ENCODE results near the gene PRR20G. TPM values are rescaled to one million over a fixed set of nuclear protein-coding genes. Genes with fewer than 3 reads are reported as not detected.

Gene PRR20G
- total RNA-seq = not detected

- Mint-ChIP-seq H3K9me3 (no peaks in the 10 kb centered on the region), H3K27ac (no peak within 1 kb of the TSS), H3K4me3 (no peak within 1 kb of the TSS), H3K36me3 (ENCODE audit: low read depth) (no peaks in the 10 kb centered on the region), H3K4me1 (no peaks in the 10 kb centered on the region), H3K27me3 (no peaks in the 10 kb centered on the region)
- ChIA-PET CTCF (interaction anchor here (1.5 kb wide), 1 partner anchor 14 kb away, joined by 3 read pairs; no protein-coding TSS in a partner anchor), POLR2A (no interaction called here)
- DNase-seq = no peak
These were observed at the start of gene PRR20G for GRCh38 chr3:127287840-127288239. Gene PRR20G, minus strand, starts transcription at chr3:127288046. Its CDS starts 681 bp downstream, at chr3:127287365.

DNA sequence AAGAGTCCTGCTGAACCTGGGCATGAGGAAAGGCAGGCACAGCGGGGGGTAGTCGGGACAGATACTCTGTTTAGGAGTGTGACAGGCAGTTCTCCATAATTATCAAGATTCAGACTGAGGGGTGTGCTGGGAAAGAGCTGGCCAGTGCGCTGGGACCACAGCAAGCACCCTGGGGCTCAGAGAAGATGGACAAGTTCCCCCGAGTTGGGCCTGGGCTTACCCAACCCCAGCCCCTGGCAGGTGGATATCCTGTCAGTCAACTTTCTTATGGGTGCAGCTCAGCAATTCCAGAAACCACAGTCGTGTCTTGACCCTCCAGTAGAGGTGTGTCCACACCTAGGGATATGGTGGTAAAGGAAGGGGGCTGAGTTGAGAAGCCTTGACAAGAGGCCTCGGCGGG lies 49.2 kb upstream of the PRR20G start:
- POLR2A ChIA-PET = no interaction called here
- no peak overlapping the region for H3K27ac Mint-ChIP-seq
- H3K9me3 Mint-ChIP-seq = peaks cover 8% of the 10 kb centered on the region
- CTCF ChIA-PET = no interaction called here
- H3K4me3 Mint-ChIP-seq = no peak overlapping the region
- no peaks in the 10 kb centered on the region for H3K4me1 Mint-ChIP-seq
- DNase-seq = no peak
- peaks cover 15% of the 10 kb centered on the region for H3K27me3 Mint-ChIP-seq
- H3K36me3 Mint-ChIP-seq (ENCODE audit: low read depth) = no peaks in the 10 kb centered on the region

DNA sequence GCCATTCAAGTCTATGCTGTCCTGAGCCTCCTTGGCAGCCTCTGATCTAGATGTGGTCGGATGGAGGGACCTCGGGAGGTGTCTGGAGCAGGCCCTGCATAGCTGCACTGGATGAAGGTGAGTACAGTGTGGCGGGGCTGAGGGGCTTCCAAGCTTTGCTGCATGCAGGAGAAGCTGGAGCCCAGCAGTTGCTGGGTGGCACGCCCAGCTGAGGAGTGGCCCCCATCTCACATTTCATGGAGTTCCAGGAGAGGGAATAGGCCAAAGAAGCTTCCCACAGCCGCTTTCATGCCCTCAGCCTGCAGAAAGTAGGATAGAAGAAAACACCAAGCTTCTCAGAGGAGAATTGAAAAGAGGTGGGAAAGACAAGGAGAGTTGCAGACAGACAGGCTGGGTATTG lies 48.3 kb upstream of the PRR20G start:
- Mint-ChIP-seq H3K9me3 (peaks cover 8% of the 10 kb centered on the region), H3K4me3 (no peak overlapping the region), H3K4me1 (no peaks in the 10 kb centered on the region), H3K36me3 (ENCODE audit: low read depth) (no peaks in the 10 kb centered on the region), H3K27ac (no peak overlapping the region), H3K27me3 (peaks cover 15% of the 10 kb centered on the region)
- ChIA-PET POLR2A (no interaction called here), CTCF (no interaction called here)
- no peak for DNase-seq

GRCh38 chr3:127330385-127330784 lies 42.5 kb upstream of the PRR20G start:
- H3K27me3 Mint-ChIP-seq = peaks cover 2% of the 10 kb centered on the region
- no peak overlapping the region for H3K4me3 Mint-ChIP-seq
- H3K4me1 Mint-ChIP-seq = no peaks in the 10 kb centered on the region
- peaks cover 2% of the 10 kb centered on the region for H3K36me3 Mint-ChIP-seq (ENCODE audit: low read depth)
- no peak overlapping the region for H3K27ac Mint-ChIP-seq
- no peak for DNase-seq
- ChIA-PET POLR2A (no interaction called here), CTCF (interaction anchor here (0.9 to 1.3 kb wide), 2 partner anchors 10 to 104 kb away, joined by 3 read pairs; no protein-coding TSS in a partner anchor)
- H3K9me3 Mint-ChIP-seq = peaks cover 5% of the 10 kb centered on the region

DNA sequence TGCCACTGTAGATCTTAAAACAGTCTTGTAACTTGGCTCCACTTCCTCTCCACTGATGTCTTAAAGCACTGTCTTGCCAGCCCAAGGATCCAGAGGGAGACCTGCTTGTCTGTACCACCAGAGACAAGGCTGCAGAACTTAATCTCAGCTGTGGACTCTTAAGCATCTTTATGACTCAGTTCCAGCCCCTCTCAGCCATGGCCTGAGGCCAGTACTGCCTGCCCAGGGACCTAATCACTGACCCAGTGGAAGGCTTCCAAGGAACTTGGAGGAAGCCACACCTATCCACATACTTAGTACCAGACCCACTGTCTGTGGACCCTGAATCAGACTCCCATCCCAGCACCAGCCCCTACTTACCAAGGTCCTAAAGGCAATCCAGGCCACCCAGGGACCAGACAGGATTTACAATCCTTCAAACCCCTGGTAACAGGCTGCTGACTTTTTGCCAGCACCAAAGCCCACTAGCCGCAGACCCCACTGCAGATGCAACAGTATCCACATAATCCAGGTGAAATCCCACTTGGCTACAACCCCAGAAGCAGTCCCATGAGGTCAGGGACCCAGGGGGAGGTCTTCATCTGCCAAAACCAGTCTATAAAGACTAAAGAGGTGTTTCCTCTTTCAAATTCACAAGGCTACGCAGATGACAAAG lies 41.9 kb upstream of the PRR20G start:
- Mint-ChIP-seq H3K27ac (no peak overlapping the region), H3K9me3 (peaks cover 5% of the 10 kb centered on the region), H3K4me1 (no peaks in the 10 kb centered on the region), H3K27me3 (peaks cover 2% of the 10 kb centered on the region), H3K4me3 (no peak overlapping the region), H3K36me3 (ENCODE audit: low read depth) (peaks cover 2% of the 10 kb centered on the region)
- ChIA-PET POLR2A (no interaction called here), CTCF (interaction anchor here (1.3 kb wide), 1 partner anchor 9 kb away, joined by 3 read pairs; no protein-coding TSS in a partner anchor)
- no peak for DNase-seq

- ChIA-PET CTCF (no interaction called here), POLR2A (no interaction called here)
- DNase-seq = no peak
- Mint-ChIP-seq H3K36me3 (ENCODE audit: low read depth) (peaks cover 2% of the 10 kb centered on the region), H3K27ac (no peak overlapping the region), H3K9me3 (peaks cover 5% of the 10 kb centered on the region), H3K4me3 (no peak overlapping the region), H3K4me1 (no peaks in the 10 kb centered on the region), H3K27me3 (no peaks in the 10 kb centered on the region)
These were observed 40.6 kb upstream of the PRR20G start for GRCh38 chr3:127328421-127328820.

GRCh38 chr3:127326341-127326740 lies 38.5 kb upstream of the PRR20G start:
- H3K4me3 Mint-ChIP-seq = no peak overlapping the region
- ChIA-PET CTCF (no interaction called here), POLR2A (no interaction called here)
- peaks cover 5% of the 10 kb centered on the region for H3K9me3 Mint-ChIP-seq
- DNase-seq = no peak
- H3K27ac Mint-ChIP-seq = no peak overlapping the region
- H3K4me1 Mint-ChIP-seq = no peaks in the 10 kb centered on the region
- no peaks in the 10 kb centered on the region for H3K27me3 Mint-ChIP-seq
- H3K36me3 Mint-ChIP-seq (ENCODE audit: low read depth) = peaks cover 2% of the 10 kb centered on the region

DNA sequence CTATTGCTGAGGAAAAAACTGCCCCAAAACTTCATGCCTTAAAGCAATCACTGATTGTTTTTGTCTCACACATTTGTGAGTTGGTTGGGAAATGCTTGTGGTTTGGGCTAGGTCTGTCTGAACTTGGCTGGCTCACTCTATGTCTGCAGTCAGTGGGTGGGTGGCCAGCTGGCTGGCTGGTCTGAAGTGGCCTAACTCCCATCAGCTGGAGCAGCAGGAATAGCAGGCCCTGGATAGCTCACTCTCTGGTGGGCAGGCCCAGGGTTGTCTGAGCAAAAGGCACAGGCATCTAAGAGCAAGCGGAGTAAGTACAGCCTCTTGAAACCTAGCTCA lies 37.7 kb upstream of the PRR20G start:
- no peak overlapping the region for H3K27ac Mint-ChIP-seq
- peaks cover 5% of the 10 kb centered on the region for H3K9me3 Mint-ChIP-seq
- H3K4me3 Mint-ChIP-seq = no peak overlapping the region
- no peaks in the 10 kb centered on the region for H3K27me3 Mint-ChIP-seq
- DNase-seq = no peak
- no peaks in the 10 kb centered on the region for H3K4me1 Mint-ChIP-seq
- H3K36me3 Mint-ChIP-seq (ENCODE audit: low read depth) = peaks cover 2% of the 10 kb centered on the region
- POLR2A ChIA-PET = no interaction called here
- CTCF ChIA-PET = no interaction called here

DNA sequence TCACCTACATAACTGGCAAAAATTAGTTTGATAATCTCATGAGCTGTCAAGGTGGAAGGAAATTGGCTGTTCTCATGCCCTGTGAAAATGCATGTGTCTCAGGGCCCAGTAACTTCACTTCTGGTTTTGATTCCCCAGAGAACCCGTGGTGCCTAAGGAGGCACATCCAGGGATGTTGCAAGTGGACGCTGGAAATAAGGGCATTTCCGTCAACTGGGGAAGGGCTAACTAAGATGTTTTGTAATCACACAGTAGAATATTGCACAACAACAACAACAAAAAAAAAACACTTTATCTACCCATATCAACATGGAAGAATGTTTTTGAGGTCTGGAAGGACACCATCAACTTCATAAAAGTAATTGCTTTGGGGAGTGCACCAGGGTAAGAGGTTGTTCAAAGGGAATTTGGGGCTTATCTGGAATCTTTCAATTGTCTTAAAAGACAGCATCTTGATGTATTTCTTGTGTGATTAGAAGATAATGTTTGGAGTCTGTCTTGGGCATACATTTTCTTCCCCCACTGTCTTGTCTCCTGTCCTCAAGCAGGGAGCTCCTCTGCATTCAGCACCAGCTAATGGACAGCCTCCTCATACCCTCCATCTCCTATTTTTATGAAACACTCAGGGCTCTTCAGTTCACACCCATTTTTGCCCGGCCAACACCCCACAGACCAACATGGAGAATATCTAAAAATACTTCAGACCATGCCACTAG lies 37.2 kb upstream of the PRR20G start:
- peaks cover under 1% of the 10 kb centered on the region for H3K9me3 Mint-ChIP-seq
- no peak for DNase-seq
- H3K4me1 Mint-ChIP-seq = no peaks in the 10 kb centered on the region
- CTCF ChIA-PET = no interaction called here
- H3K4me3 Mint-ChIP-seq = no peak overlapping the region
- no peaks in the 10 kb centered on the region for H3K27me3 Mint-ChIP-seq
- H3K27ac Mint-ChIP-seq = no peak overlapping the region
- H3K36me3 Mint-ChIP-seq (ENCODE audit: low read depth) = no peaks in the 10 kb centered on the region
- POLR2A ChIA-PET = no interaction called here

DNA sequence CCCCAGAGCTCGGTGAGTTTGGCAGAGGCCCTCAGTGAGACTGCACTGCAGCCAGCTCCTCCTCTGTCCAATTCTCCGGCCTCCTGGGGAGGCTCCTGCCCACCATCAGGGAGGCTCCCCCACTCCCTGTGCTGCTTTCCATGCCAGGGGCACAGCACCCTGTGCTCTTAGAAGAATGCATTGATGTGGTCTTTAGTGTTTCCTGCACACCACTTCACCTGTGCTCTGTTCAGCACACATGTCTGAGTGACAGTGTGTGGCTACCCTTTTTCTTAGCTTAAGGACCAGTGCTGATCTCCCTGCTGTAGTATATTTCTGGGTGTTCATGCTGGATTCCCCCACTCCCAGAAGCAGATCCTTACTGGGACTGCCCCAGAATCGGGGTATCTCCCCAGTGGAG lies 36.2 kb upstream of the PRR20G start:
- Mint-ChIP-seq H3K9me3 (no peaks in the 10 kb centered on the region), H3K27me3 (no peaks in the 10 kb centered on the region), H3K4me3 (no peak overlapping the region), H3K36me3 (ENCODE audit: low read depth) (no peaks in the 10 kb centered on the region), H3K4me1 (no peaks in the 10 kb centered on the region), H3K27ac (no peak overlapping the region)
- ChIA-PET POLR2A (no interaction called here), CTCF (no interaction called here)
- DNase-seq = no peak

GRCh38 chr3:127323581-127323980 lies 35.7 kb upstream of the PRR20G start:
- no peaks in the 10 kb centered on the region for H3K9me3 Mint-ChIP-seq
- no peaks in the 10 kb centered on the region for H3K36me3 Mint-ChIP-seq (ENCODE audit: low read depth)
- no peaks in the 10 kb centered on the region for H3K4me1 Mint-ChIP-seq
- H3K27ac Mint-ChIP-seq = no peak overlapping the region
- DNase-seq = no peak
- POLR2A ChIA-PET = no interaction called here
- H3K4me3 Mint-ChIP-seq = no peak overlapping the region
- CTCF ChIA-PET = no interaction called here
- H3K27me3 Mint-ChIP-seq = no peaks in the 10 kb centered on the region

DNA sequence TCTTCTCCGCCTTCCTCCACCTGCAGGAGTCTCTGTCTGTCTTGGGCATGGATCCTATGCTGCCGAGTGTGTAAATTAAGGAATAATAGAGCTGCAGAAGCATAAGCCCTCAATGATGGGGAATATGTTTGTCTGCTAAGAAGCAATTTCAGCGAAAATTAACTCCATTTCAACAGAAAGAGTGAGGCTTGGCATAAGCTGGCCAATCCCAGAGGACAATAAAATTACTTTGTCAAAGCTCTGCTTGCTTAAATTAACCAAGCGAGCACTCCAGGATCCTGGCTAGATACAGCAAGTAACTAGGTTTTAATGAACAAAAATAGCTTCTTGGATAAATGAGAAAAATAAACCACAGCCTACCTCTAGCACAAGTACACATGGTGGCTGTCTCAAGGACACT lies 33.5 kb upstream of the PRR20G start:
- H3K4me3 Mint-ChIP-seq = no peak overlapping the region
- no peak overlapping the region for H3K27ac Mint-ChIP-seq
- POLR2A ChIA-PET = no interaction called here
- H3K4me1 Mint-ChIP-seq = no peaks in the 10 kb centered on the region
- DNase-seq = no peak
- H3K9me3 Mint-ChIP-seq = no peaks in the 10 kb centered on the region
- H3K27me3 Mint-ChIP-seq = no peaks in the 10 kb centered on the region
- CTCF ChIA-PET = interaction anchor here (1.5 kb wide), 1 partner anchor 9 kb away, joined by 3 read pairs; no protein-coding TSS in a partner anchor
- no peaks in the 10 kb centered on the region for H3K36me3 Mint-ChIP-seq (ENCODE audit: low read depth)

DNA sequence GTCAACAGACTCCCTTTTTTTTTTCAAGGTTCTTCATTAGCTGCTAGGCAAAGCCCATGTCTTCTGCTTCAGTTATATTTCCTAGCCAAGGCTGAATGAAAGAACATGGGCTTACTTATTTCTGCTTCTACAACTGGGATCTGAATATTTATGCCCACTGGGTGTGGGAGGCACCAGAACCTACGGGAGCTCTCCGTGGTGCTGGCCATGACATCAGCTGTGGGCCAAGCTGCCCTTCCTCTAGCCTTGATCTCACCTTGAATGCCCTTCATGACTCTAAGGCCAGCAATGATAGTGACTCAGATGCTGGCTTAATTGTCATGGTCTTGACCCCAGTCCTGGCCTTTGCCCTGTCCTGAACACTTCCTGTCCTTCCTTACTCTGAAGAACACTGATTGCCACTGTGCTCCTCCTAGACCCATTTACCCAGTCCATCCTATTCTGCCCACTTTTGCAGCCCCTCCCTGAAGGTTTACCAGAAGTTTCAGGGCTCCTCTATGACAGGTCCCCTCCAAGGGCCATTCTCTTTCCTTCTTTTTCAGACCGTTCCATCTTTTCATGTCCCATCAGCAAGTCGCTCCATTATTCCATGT lies 32.8 kb upstream of the PRR20G start:
- H3K4me1 Mint-ChIP-seq = no peaks in the 10 kb centered on the region
- H3K4me3 Mint-ChIP-seq = no peak overlapping the region
- ChIA-PET POLR2A (interaction anchor here (0.7 kb wide), 1 partner anchor 395 kb away, joined by 4 read pairs; no protein-coding TSS in a partner anchor), CTCF (interaction anchor here (1.5 kb wide), 1 partner anchor 10 kb away, joined by 3 read pairs; no protein-coding TSS in a partner anchor)
- DNase-seq = no peak
- no peaks in the 10 kb centered on the region for H3K27me3 Mint-ChIP-seq
- no peaks in the 10 kb centered on the region for H3K9me3 Mint-ChIP-seq
- no peaks in the 10 kb centered on the region for H3K36me3 Mint-ChIP-seq (ENCODE audit: low read depth)
- H3K27ac Mint-ChIP-seq = no peak overlapping the region
